Spinal cord (tissue), 10 donors: Measurements from ENCODE around the gene TIMELESS. TPM values are rescaled to one million over a fixed set of nuclear protein-coding genes. Genes with fewer than 3 reads are reported as not detected.

Experiments used
- DNase-seq, 6 donors: peaks; one replicate each; pipeline versions ENCODE4 v3.0.0 to v3.0.0-alpha.2; 2013 to 2015; ENCODE audit warnings: low spot score in 6 of 6, low read depth in 4 of 6
- H3K27ac ChIP-seq: one replicate; pipeline ENCODE4 v1.5.1; 2013; ENCODE audit warnings: low read depth, low read length, control low read depth
- H3K27me3 ChIP-seq: one replicate; pipeline ENCODE4 v1.6.1; 2013; ENCODE audit warnings: low read length; ENCODE audit not compliant: control insufficient read depth, insufficient read depth
- H3K36me3 ChIP-seq: one replicate; pipeline ENCODE4 v1.6.1; 2013; ENCODE audit warnings: low read length; ENCODE audit not compliant: control insufficient read depth, insufficient read depth
- H3K4me1 ChIP-seq: one replicate; pipeline ENCODE4 v1.6.1; 2013; ENCODE audit warnings: low read length; ENCODE audit not compliant: control insufficient read depth, insufficient read depth
- H3K4me3 ChIP-seq: one replicate; pipeline ENCODE4 v1.5.1; 2013; ENCODE audit warnings: low read depth, low read length, control low read depth
- H3K9me3 ChIP-seq: one replicate; pipeline ENCODE4 v1.6.1; 2013; ENCODE audit warnings: low read length; ENCODE audit not compliant: control insufficient read depth, insufficient read depth
- WGBS: methylation state at CpG from one replicate; pipeline ENCODE4 v1.1.5; 2013; ENCODE audit warnings: missing lambda C conversion rate; ENCODE audit not compliant: insufficient coverage; 5-methylcytosine and 5-hydroxymethylcytosine counted together
- polyA plus RNA-seq, 2 donors: library from polyadenylated mRNA; unstranded; fragments of 120-200 nt; gene quantifications; one replicate each; pipeline ENCODE4 v1.2.1, GENCODE V29; 2013; ENCODE audit not compliant: insufficient read length in 2 of 2
- total RNA-seq, 2 donors: library from RNA; depleted of rRNA in 1 of 2; stranded (reverse); fragments of 120-200 nt in 1 of 2; fragments of >200 nt in 1 of 2; gene quantifications; one replicate each; pipeline versions ENCODE4 v1.2.3 to v1.2.4, GENCODE V29; 2013 to 2014
- donor health status: healthy.

Gene TIMELESS
- total and polyA plus RNA-seq, 4 donors: 10.1 to 24.8 (median 15.5) TPM

- WGBS: 100% methylated on average over 1 of the region's 1 CpG
- H3K27ac ChIP-seq: no peak overlapping the region
- peaks cover 2% of the 10 kb centered on the region for H3K27me3 ChIP-seq
- no peaks in the 10 kb centered on the region for H3K4me1 ChIP-seq
- no peaks in the 10 kb centered on the region for H3K36me3 ChIP-seq
- no peaks in the 10 kb centered on the region for H3K9me3 ChIP-seq
- H3K4me3 ChIP-seq: no peak overlapping the region
- DNase-seq: no peak
Observed at GRCh38 chr12:56373515-56373914, 75.7 kb downstream of the TIMELESS start.

- WGBS: no CpG with 5 or more reads among the region's 3 CpGs
- no peak for DNase-seq
- Histone ChIP-seq H3K27ac (no peak overlapping the region), H3K36me3 (no peaks in the 10 kb centered on the region), H3K4me3 (no peak overlapping the region), H3K27me3 (no peaks in the 10 kb centered on the region), H3K4me1 (no peaks in the 10 kb centered on the region), H3K9me3 (no peaks in the 10 kb centered on the region)
Observed at GRCh38 chr12:56366948-56367347, 82.3 kb downstream of the TIMELESS start.

Other genes with a start within 250 kb of the TIMELESS start
- gene RNF41, start 227.5 kb downstream of the TIMELESS start, total RNA-seq: 10 to 100 TPM; 58.0 to 75.1 TPM
- gene RNF41, start 227.5 kb downstream of the TIMELESS start, polyA plus RNA-seq: 10 to 100 TPM; 51.5 to 56.7 TPM
- 10 to 100 TPM; 20.8 to 45.5 TPM for gene NABP2, start 225.1 kb downstream of the TIMELESS start, total RNA-seq
- gene NABP2, start 225.1 kb downstream of the TIMELESS start, polyA plus RNA-seq: 10 to 100 TPM; 46.3 to 48.3 TPM
- gene SLC39A5, start 219.4 kb downstream of the TIMELESS start, total RNA-seq: under 1 TPM in 1 of 2 donors, not detected in 1; 0.66 TPM
- gene SLC39A5, start 219.4 kb downstream of the TIMELESS start, polyA plus RNA-seq: 1 to 10 TPM in 1 of 2 donors, under 1 TPM in 1; 0.60 to 1.9 TPM
- 10 to 100 TPM; 20.9 to 23.2 TPM for gene ANKRD52, start 191.0 kb downstream of the TIMELESS start, total RNA-seq
- gene ANKRD52, start 191.0 kb downstream of the TIMELESS start, polyA plus RNA-seq: 10 to 100 TPM; 42.7 to 54.7 TPM
- gene COQ10A, start 182.5 kb downstream of the TIMELESS start, total RNA-seq: 10 to 100 TPM; 13.4 to 19.0 TPM
- gene COQ10A, start 182.5 kb downstream of the TIMELESS start, polyA plus RNA-seq: 10 to 100 TPM; 24.9 to 29.9 TPM
- gene CS, start 149.1 kb downstream of the TIMELESS start, total RNA-seq: 100 to 1,000 TPM in 1 of 2 donors, 10 to 100 TPM in 1; 79.6 to 179 TPM
- 100 to 1,000 TPM; 196 to 202 TPM for gene CS, start 149.1 kb downstream of the TIMELESS start, polyA plus RNA-seq
- 100 to 1,000 TPM in 1 of 2 donors, 10 to 100 TPM in 1; 46.7 to 163 TPM for gene CNPY2, start 133.4 kb downstream of the TIMELESS start, total RNA-seq
- 100 to 1,000 TPM; 144 to 145 TPM for gene CNPY2, start 133.4 kb downstream of the TIMELESS start, polyA plus RNA-seq
- 10 to 100 TPM; 41.0 to 74.1 TPM for gene PAN2, start 115.4 kb downstream of the TIMELESS start, total RNA-seq
- 10 to 100 TPM; 55.0 to 74.9 TPM for gene PAN2, start 115.4 kb downstream of the TIMELESS start, polyA plus RNA-seq
- under 1 TPM in 1 of 2 donors, not detected in 1; 0.22 TPM for gene IL23A, start 110.5 kb downstream of the TIMELESS start, total RNA-seq
- under 1 TPM; 0.46 to 0.80 TPM for gene IL23A, start 110.5 kb downstream of the TIMELESS start, polyA plus RNA-seq
- 100 to 1,000 TPM; 120 to 145 TPM for gene STAT2, start 89.3 kb downstream of the TIMELESS start, total RNA-seq
- gene STAT2, start 89.3 kb downstream of the TIMELESS start, polyA plus RNA-seq: 100 to 1,000 TPM in 1 of 2 donors, 10 to 100 TPM in 1; 72.4 to 120 TPM
- gene APOF, start 86.6 kb downstream of the TIMELESS start, total RNA-seq: not detected
- under 1 TPM in 1 of 2 donors, not detected in 1; 0.12 TPM for gene APOF, start 86.6 kb downstream of the TIMELESS start, polyA plus RNA-seq
- gene MIP, start 5.2 kb upstream of the TIMELESS start, total RNA-seq: under 1 TPM in 1 of 2 donors, not detected in 1; 0.30 TPM
- under 1 TPM in 1 of 2 donors, not detected in 1; 0.60 TPM for gene MIP, start 5.2 kb upstream of the TIMELESS start, polyA plus RNA-seq
- gene SPRYD4, start 19.2 kb upstream of the TIMELESS start, total RNA-seq: 1 to 10 TPM; 1.7 to 3.8 TPM
- gene SPRYD4, start 19.2 kb upstream of the TIMELESS start, polyA plus RNA-seq: 1 to 10 TPM; 2.7 to 5.1 TPM
- 10 to 100 TPM in 1 of 2 donors, 1 to 10 TPM in 1; 3.1 to 10.5 TPM for gene GLS2, start 38.7 kb upstream of the TIMELESS start, total RNA-seq
- 10 to 100 TPM in 1 of 2 donors, 1 to 10 TPM in 1; 9.6 to 10.8 TPM for gene GLS2, start 38.7 kb upstream of the TIMELESS start, polyA plus RNA-seq
- 10 to 100 TPM; 12.3 to 19.8 TPM for gene RBMS2, start 72.4 kb upstream of the TIMELESS start, total RNA-seq
- gene RBMS2, start 72.4 kb upstream of the TIMELESS start, polyA plus RNA-seq: 10 to 100 TPM; 13.0 to 23.7 TPM
- 10 to 100 TPM; 20.7 to 31.6 TPM for gene BAZ2A, start 180.9 kb upstream of the TIMELESS start, total RNA-seq
- gene BAZ2A, start 180.9 kb upstream of the TIMELESS start, polyA plus RNA-seq: 10 to 100 TPM; 48.5 to 49.3 TPM
- gene ATP5F1B, start 196.6 kb upstream of the TIMELESS start, total RNA-seq: 100 to 1,000 TPM; 432 to 536 TPM
- 100 to 1,000 TPM; 816 to 838 TPM for gene ATP5F1B, start 196.6 kb upstream of the TIMELESS start, polyA plus RNA-seq
- gene PTGES3, start 238.9 kb upstream of the TIMELESS start, total RNA-seq: 100 to 1,000 TPM in 1 of 2 donors, 10 to 100 TPM in 1; 91.6 to 147 TPM
- gene PTGES3, start 238.9 kb upstream of the TIMELESS start, polyA plus RNA-seq: 100 to 1,000 TPM; 266 to 304 TPM